ENCODE results near the gene SMAD6. TPM values are rescaled to one million over a fixed set of nuclear protein-coding genes. Genes with fewer than 3 reads are reported as not detected.

Gene SMAD6
- total RNA-seq, 1 experiment from 2014 or later, result 6.6 TPM

GRCh38 chr15:66707310-66708082, 5.5 kb downstream of the SMAD6 start:
- Histone ChIP-seq H3K9ac (ENCODE audit: low read length) (peak overlapping the region; percentile 43), H4K20me1 (ENCODE audit: insufficient read depth) (no peaks in the 10 kb centered on the region)

More at GRCh38 chr15:66707310-66708082, 5.5 kb downstream of the SMAD6 start:
- peak; percentile 64 for ATAC-seq
- peak; percentile 40 for TF ChIP-seq TCF7L2 (IDR thresholded peaks at IDR 0.05; ENCODE audit: borderline replicate concordance, extremely low read depth, insufficient read depth, insufficient read length)
- 0 out of 6 replicates have a peak, but pooled peaks of 2 of the 3 experiments have one; percentile 3 to 11 for TF ChIP-seq CTCF (IDR thresholded peaks at IDR 0.05 in 2 of 3, conservative IDR thresholded peaks at IDR 0.05 in 1 of 3; ENCODE audit: borderline replicate concordance in 1 of 3, insufficient read depth in 1 of 3, low read depth in 2 of 3, low read length in 2 of 3)
- TF ChIP-seq ATF3 (IDR thresholded peaks at IDR 0.05), result no peak
- ChIA-PET RAD21 (ENCODE audit: low non-redundant PET in 1 of 2, low total read pairs in 2 of 2, uncharacterized antibody in 2 of 2, unreplicated experiment in 2 of 2) (no interaction called here), CTCF (interaction anchor here (1.0 to 2.3 kb wide), 8 partner anchors 7 to 144 kb away, joined by 3 to 10 read pairs (median 4); no protein-coding TSS in a partner anchor), POLR2A (interaction anchor here (0.5 to 1.2 kb wide), 2 partner anchors 15 to 19 kb away, joined by 3 read pairs; no protein-coding TSS in a partner anchor)
- Histone ChIP-seq H3K9me2 (ENCODE audit: insufficient read depth) (no peaks in the 10 kb centered on the region), H3K4me1 (ENCODE audit: control insufficient read depth in 1 of 2, insufficient read depth in 2 of 2, low read length in 2 of 2) (peaks cover 44 to 58% of the 10 kb centered on the region in 2 experiments), H3K27me3 (ENCODE audit: insufficient read depth, low read length) (no peaks in the 10 kb centered on the region), H3K9me3 (ENCODE audit: control insufficient read depth in 1 of 2, insufficient read depth in 1 of 2, low read depth in 1 of 2, low read length in 2 of 2) (no peaks in the 10 kb centered on the region), H3K4me3 (replicated peaks in 1 of 2; ENCODE audit: low read depth in 1 of 2, low read length in 2 of 2) (peak overlapping the region; percentile 5 to 32; a peak in 3 of 4 replicates), H2AFZ (ENCODE audit: low read depth, low read length, poor library complexity, severe bottlenecking) (no peak overlapping the region), H3K4me2 (ENCODE audit: low read length) (peak overlapping the region; percentile 69), H3K27ac (ENCODE audit: low read depth, low read length) (peak overlapping the region; percentile 39), H3K36me3 (ENCODE audit: control insufficient read depth in 1 of 2, insufficient read depth in 2 of 2, low read length in 2 of 2) (no peaks in the 10 kb centered on the region), H3K79me2 (ENCODE audit: insufficient read depth, low read length) (peaks cover 13% of the 10 kb centered on the region)
- no peak for DNase-seq (ENCODE audit: low read depth, low spot score)
- intact Hi-C loops (cut with micrococcal nuclease), result no loop called here
- BruUV-seq (replicated peaks), result no TSS peak

Data from HCT116 (cell line).